Brain pericyte (primary cell): ENCODE measurements around the gene RLBP1.

ENCODE experiments used
- DNase-seq: peaks from one replicate; pipeline ENCODE4 v3.0.0-alpha.2; 2012; ENCODE audit warnings: low read depth, low spot score

RLBP1 gene

GRCh38 chr15:89178307-89178977, 42.9 kb downstream of the RLBP1 start:
- DNase-seq, result no peak

- DNase-seq, result peak; percentile 41
Observed at GRCh38 chr15:89177633-89178306, 43.6 kb downstream of the RLBP1 start.

- no peak for DNase-seq
Observed at GRCh38 chr15:89177116-89177515, 44.3 kb downstream of the RLBP1 start.

- no peak for DNase-seq
Observed at GRCh38 chr15:89175617-89176191, 45.7 kb downstream of the RLBP1 start.

- no peak for DNase-seq
Observed at GRCh38 chr15:89174476-89174875, 46.9 kb downstream of the RLBP1 start.

GRCh38 chr15:89172921-89173320, 48.5 kb downstream of the RLBP1 start:
- no peak for DNase-seq

- no peak for DNase-seq
Observed at GRCh38 chr15:89171136-89172072, 50.0 kb downstream of the RLBP1 start.

- DNase-seq, result no peak
Observed at GRCh38 chr15:89170364-89170763, 51.0 kb downstream of the RLBP1 start.

GRCh38 chr15:89168316-89168833, 53.0 kb downstream of the RLBP1 start:
- DNase-seq, result no peak

GRCh38 chr15:89167267-89168176, 53.9 kb downstream of the RLBP1 start:
- no peak for DNase-seq

GRCh38 chr15:89165677-89166076, 55.7 kb downstream of the RLBP1 start:
- no peak for DNase-seq

- DNase-seq, result no peak
Observed at GRCh38 chr15:89164712-89165211, 56.6 kb downstream of the RLBP1 start.

GRCh38 chr15:89163271-89164055, 57.9 kb downstream of the RLBP1 start:
- no peak for DNase-seq

- DNase-seq, result no peak
Observed at GRCh38 chr15:89161666-89162065, 59.7 kb downstream of the RLBP1 start.
